ENCODE data around the gene SMARCA2.

The SMARCA2 gene

DNA sequence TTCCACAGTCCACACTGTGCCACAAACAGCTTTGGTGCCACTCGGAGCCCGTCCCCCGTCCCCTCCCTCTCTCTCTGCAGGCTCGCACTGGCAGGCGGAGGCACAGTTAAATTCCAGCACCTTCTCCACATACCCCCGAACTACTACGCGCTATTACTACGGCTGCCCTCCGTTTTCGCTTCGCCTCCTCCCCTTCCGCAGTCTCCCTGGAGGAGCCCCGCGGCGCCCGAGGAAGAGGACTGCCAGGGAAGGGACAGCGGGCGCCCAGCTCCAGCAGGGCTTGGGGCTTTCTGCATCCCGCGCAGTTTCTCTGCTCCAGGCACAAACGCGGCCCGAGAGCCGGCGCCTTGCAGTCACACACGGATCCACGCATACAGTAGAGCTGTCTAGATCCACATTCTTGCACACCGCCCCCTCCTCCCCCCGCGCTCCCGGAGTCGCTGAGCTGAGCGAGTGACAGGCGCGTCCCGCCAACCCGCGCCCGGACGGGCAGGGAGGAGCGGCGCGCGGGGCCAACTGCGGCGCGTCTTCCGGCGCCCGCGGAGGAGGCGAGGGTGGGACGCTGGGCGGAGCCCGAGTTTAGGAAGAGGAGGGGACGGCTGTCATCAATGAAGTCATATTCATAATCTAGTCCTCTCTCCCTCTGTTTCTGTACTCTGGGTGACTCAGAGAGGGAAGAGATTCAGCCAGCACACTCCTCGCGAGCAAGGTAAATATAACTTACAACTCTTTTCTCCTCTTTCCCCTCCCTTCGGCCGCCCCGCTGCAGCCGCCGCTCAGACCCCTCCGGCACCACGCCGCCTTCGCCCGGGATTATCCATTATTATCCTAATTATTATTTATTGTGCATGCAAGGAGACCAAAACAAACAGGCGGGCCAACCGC is at the start of gene SMARCA2:
TSS of gene SMARCA2 (plus strand) at position 652 of the 885 bp plus-strand sequence. CDS start 13,676 bp downstream, outside the sequence.
- DNase-seq (ENCODE audit: extremely low spot score, insufficient read length, low read depth) (peak; percentile 81), FAIRE-seq (peak; percentile 97)

DNA sequence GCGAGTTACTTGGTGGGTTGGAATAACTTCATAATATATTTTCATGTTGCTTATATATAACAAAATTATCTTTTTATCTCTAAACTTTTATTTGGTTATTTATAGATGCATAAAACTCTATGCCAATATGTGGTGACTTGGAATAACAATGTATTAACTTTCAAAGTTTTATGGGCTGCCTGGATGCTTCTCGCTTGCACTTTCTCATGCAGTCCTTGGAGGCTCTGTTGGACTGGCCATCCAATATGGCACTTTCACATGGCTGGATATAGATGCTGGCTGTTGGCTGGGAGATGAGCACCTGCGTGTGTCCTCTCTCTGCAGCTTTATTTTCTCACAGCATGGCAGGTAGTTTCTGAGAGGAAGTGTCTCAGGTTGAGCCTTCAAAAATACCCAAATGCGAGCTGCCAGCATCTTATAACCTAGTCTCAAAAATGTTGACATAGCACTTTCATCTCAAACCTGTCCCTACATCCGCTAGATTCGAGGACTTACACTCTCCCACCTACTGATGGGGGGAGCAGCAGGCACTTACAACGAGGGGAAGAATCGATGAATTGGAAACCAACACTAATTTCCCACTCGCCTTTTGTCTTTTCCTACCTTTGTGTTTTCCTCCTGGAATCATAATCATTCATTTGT is 48.3 kb upstream of the SMARCA2 start:
- DNase-seq (ENCODE audit: extremely low spot score, insufficient read length, low read depth): no peak

DNA sequence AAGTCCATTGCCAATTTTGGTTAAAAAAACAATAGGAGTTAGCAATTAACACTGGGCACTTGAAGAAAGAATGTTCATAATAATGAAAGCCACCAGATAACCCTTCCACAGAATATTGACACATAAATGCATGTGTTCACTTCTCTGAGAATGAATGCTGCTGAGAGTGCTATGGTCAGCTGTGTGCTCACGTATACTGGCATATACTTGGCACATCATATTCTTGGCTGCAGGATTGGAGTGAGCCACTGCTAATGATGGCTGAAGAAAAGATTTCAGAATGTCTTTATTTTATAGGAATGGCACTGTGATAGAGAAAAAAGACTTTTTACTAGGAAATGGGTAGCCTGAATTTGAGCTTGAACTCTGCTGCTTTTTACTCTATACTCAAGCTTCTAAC is 46.0 kb upstream of the SMARCA2 start:
- FAIRE-seq: no peak

More for the DNA sequence above, 48.3 kb upstream of the SMARCA2 start:
- no peak for FAIRE-seq

DNA sequence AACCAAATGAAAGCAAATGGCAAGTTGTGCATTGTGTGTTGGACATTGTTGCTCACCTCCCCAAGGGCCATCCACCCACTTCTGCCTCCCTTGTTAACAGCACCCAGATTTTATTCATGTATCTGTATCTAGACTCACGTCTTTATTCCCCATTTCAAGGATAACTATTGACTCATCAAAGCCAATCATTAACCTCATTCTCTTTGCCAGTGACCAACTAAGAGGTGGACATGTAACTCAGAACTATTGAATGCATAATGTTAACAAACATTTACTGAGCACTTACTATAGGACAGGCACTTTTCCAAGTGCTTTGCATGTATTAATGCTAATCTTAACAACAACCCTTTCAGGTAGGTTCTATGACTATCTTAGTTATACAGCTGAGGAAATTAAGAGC is 45.2 kb upstream of the SMARCA2 start:
- FAIRE-seq: no peak
- DNase-seq (ENCODE audit: extremely low spot score, insufficient read length, low read depth): no peak

More for the DNA sequence above, 46.0 kb upstream of the SMARCA2 start:
- no peak for DNase-seq (ENCODE audit: extremely low spot score, insufficient read length, low read depth)

DNA sequence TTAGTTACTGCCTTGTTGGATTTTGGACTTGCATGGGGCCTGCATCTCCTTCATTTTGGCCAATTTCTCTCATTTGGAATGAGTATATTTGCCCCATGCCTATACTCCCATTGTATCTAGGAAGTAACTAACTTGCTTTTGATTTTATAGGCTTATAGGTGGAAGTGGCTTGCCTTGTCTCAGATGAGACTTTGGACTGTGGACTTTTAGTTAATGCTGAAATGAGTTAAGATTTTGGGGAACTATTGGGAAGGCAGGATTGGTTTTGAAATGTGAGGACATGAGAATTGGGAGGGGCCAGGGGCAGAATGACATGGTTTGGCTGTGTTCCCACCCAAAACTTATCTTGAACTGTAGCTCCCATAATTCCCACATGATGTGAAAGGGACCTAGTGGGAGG is 42.5 kb upstream of the SMARCA2 start:
- DNase-seq (ENCODE audit: extremely low spot score, insufficient read length, low read depth) (no peak), FAIRE-seq (no peak)

GRCh38 chr9:1977026-1977425 is 38.1 kb upstream of the SMARCA2 start:
- no peak for DNase-seq (ENCODE audit: extremely low spot score, insufficient read length, low read depth)
- FAIRE-seq: no peak

DNA sequence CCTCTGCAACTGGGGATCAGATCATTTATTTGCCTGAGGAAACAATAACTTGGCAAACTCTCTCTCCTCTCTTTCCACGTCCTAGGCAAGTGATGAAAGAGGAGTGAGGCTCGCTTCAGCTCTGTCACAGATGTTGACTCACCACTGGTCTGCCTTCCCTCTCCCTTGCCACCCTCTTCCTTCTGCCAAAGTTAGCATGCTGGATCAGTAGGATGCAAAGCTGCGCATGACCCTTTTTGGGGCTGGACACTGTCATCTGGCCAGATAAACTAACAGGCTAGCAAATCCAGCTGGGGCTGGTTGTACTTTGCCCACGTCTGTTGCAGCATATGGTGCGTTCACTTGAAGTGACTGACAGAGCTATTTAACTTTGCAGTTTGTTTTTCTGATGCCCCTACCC is 36.2 kb upstream of the SMARCA2 start:
- FAIRE-seq: no peak
- DNase-seq (ENCODE audit: extremely low spot score, insufficient read length, low read depth): no peak

DNA sequence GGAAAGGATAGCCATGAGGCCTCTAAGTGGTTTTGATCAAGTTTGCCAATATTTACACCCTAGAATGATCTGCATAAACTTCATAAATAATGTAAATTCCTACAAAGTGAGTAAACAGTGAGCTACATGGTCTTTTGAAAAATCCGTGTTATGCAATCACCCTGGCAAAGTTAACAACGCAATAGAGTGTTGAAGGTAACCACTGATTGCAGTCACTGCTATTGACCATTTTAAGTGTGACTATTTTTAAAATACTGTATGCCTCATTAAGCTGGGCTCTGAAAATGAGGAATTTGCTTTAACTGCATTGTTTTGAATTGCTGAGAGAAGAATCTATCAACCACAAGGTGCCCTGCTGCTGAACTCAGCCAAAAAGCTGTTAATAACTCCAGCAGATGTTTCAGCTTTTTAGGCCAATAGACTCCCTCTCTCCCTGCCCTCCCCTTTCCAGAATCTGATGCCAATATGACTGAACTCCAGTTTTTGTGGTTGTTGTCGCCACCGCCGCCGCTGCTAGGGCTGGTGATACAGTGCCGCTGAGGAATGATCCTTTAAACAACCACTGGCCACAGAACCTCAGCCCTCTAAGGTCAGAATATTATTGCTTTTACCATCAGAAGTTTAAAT is 35.3 kb upstream of the SMARCA2 start:
- FAIRE-seq (no peak), DNase-seq (ENCODE audit: extremely low spot score, insufficient read length, low read depth) (no peak)

DNA sequence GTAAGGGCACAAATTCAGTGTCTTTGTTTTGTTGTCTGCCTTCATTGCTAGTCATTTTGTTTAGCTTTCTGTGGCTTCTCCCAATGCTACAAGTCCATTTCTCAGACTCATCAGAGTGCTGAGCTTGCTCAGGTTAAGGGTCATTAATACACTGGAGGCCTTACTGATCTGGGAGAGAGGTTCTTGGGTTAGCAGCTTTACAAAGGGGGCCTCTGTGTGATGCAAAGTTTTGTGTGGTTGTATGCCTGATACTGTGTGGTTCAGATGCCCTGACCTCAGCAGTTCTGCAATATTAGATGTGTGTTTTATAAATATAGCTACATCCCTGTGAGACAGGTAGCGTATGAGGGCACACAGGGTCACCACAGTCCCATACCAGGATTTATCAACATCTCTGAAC is 34.8 kb upstream of the SMARCA2 start:
- no peak for FAIRE-seq
- DNase-seq (ENCODE audit: extremely low spot score, insufficient read length, low read depth): no peak

DNA sequence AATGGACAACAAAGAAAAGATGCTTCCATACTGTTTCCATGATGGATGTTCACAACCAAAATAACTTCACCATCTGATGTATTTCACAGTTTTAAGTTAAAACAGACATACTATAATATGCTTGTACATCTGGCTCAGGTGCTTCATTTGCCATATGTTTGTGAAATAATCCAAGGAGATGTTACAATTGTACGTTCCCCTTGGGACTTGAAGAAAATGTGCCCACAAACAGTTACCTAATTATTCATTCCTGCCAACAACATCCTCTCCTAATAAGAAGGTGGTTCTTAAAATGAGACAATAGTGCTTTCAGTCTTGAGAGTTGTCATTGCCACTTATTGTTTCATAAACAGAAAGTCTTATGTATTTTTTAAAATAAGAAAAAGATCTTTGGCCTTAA is 33.1 kb upstream of the SMARCA2 start:
- DNase-seq (ENCODE audit: extremely low spot score, insufficient read length, low read depth) (no peak), FAIRE-seq (no peak)

DNA sequence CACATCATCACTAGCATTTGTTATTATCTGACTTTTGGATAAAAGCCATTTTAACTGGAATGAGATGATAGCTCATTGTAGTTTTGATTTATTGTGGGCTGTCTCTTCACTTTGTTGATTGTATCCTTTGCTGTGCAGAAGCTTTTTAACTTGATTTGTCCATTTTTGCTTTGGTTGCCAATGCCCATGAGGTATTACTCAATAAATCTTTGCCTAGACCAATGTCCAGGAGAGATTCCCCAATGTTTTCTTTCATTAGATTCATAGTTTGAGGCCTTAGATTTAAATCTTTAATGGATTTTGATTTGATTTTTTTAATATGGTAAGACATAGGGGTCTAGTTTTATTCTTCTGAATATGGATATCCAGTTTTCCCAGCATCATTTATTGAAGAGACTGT is 28.8 kb upstream of the SMARCA2 start:
- no peak for FAIRE-seq
- DNase-seq (ENCODE audit: extremely low spot score, insufficient read length, low read depth): no peak

- DNase-seq (ENCODE audit: extremely low spot score, insufficient read length, low read depth) (no peak), FAIRE-seq (no peak)
Observed at GRCh38 chr9:1989500-1989899, 25.6 kb upstream of the SMARCA2 start.

DNA sequence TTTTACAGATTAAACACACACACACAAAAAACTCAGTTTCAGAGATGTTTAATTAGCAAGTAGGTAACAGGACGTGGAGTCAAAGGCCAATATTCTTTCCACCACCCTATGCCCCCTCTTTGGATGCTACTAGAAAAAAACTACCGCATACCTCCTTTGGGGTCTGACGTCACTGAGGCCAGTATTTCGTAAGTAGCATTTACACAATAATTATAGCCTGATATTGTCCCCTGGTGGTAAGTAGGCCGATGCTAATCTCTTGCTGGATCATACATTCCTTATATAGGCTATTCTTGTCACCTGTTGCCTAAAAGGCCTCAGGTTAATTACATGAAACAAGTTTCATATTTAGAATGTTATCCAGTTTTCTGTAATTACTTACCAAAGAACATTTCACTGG is 21.0 kb upstream of the SMARCA2 start:
- no peak for DNase-seq (ENCODE audit: extremely low spot score, insufficient read length, low read depth)
- no peak for FAIRE-seq

GRCh38 chr9:1995084-1995483 is 20.1 kb upstream of the SMARCA2 start:
- no peak for FAIRE-seq
- DNase-seq (ENCODE audit: extremely low spot score, insufficient read length, low read depth): no peak

- FAIRE-seq (no peak), DNase-seq (ENCODE audit: extremely low spot score, insufficient read length, low read depth) (no peak)
Observed at GRCh38 chr9:1996156-1996555, 19.0 kb upstream of the SMARCA2 start.

- no peak for FAIRE-seq
- DNase-seq (ENCODE audit: extremely low spot score, insufficient read length, low read depth): no peak
Observed at GRCh38 chr9:1997646-1998045, 17.5 kb upstream of the SMARCA2 start.

- DNase-seq (ENCODE audit: extremely low spot score, insufficient read length, low read depth) (no peak), FAIRE-seq (no peak)
Observed at GRCh38 chr9:1998111-1998510, 17.0 kb upstream of the SMARCA2 start.

- FAIRE-seq (no peak), DNase-seq (ENCODE audit: extremely low spot score, insufficient read length, low read depth) (no peak)
Observed at GRCh38 chr9:2000314-2000713, 14.8 kb upstream of the SMARCA2 start.

- no peak for DNase-seq (ENCODE audit: extremely low spot score, insufficient read length, low read depth)
- FAIRE-seq: no peak
Observed at GRCh38 chr9:2008372-2008771, 6.8 kb upstream of the SMARCA2 start.

- FAIRE-seq (peak; percentile 83), DNase-seq (ENCODE audit: extremely low spot score, insufficient read length, low read depth) (no peak)
Observed at GRCh38 chr9:2012347-2012746, 2.8 kb upstream of the SMARCA2 start.
